Neural cell (in vitro differentiated cells): ENCODE measurements around the gene TMEM255B. TPM values are rescaled to one million over a fixed set of nuclear protein-coding genes. Genes with fewer than 3 reads are reported as not detected.

ENCODE experiments used
- H2AFZ ChIP-seq: fragments of 200-600, 300-800 bp; sonication (generic), shearing (Covaris generic); 2 replicates; pipeline ENCODE4 v1.6.0; 2014; ENCODE audit warnings: low read depth, mild to moderate bottlenecking, antibody characterized with exemption, low read length, moderate library complexity
- H3F3A ChIP-seq: fragments of 200-600 bp; shearing (Covaris generic); 2 replicates; pipeline ENCODE4 v1.6.1; 2016; ENCODE audit warnings: mild to moderate bottlenecking, moderate library complexity, mixed read lengths, antibody characterized with exemption, low read length; ENCODE audit not compliant: insufficient read depth, poor library complexity, severe bottlenecking
- H3K27ac ChIP-seq: fragments of 200-600, 300-800 bp; sonication (generic), shearing (Covaris generic); 2 replicates; pipeline ENCODE4 v1.5.1; 2014; ENCODE audit warnings: mild to moderate bottlenecking, low read length, moderate library complexity
- H3K27me3 ChIP-seq: fragments of 300-800, 200-600 bp; sonication (generic), shearing (Covaris generic); 2 replicates; pipeline ENCODE4 v1.6.0; 2014; ENCODE audit warnings: mild to moderate bottlenecking, low read depth, low read length, moderate library complexity; ENCODE audit not compliant: insufficient read depth
- H3K36me3 ChIP-seq: fragments of 300-800, 200-600 bp; sonication (generic), shearing (Covaris generic); 2 replicates; pipeline ENCODE4 v1.5.1; 2014; ENCODE audit warnings: mild to moderate bottlenecking, antibody characterized with exemption, low read length, moderate library complexity; ENCODE audit not compliant: insufficient read depth
- H3K4me2 ChIP-seq: fragments of 300-800, 200-600 bp; sonication (generic), shearing (Covaris generic); 2 replicates; pipeline ENCODE4 v1.6.0; 2014; ENCODE audit warnings: mild to moderate bottlenecking, low read length
- H3K4me3 ChIP-seq: fragments of 300-800, 200-600 bp; sonication (generic), shearing (Covaris generic); 2 replicates; pipeline ENCODE4 v1.5.1; 2014; ENCODE audit warnings: mild to moderate bottlenecking, low read length, moderate library complexity
- H3K79me2 ChIP-seq: fragments of 200-600 bp; shearing (Covaris generic); replicated peaks from 2 replicates; pipeline ENCODE4 v1.6.0; 2014; ENCODE audit warnings: mild to moderate bottlenecking, low read length, moderate library complexity; ENCODE audit not compliant: insufficient read depth
- H3K9ac ChIP-seq: fragments of 300-800, 200-600 bp; sonication (generic), shearing (Covaris generic); 2 replicates; pipeline ENCODE4 v1.6.1; 2016; ENCODE audit warnings: mild to moderate bottlenecking, low read length, mixed read lengths
- H3K9me2 ChIP-seq: fragments of 200-600 bp; shearing (Covaris generic); 2 replicates; pipeline ENCODE4 v1.6.1; 2016; ENCODE audit warnings: mild to moderate bottlenecking, low read length, mixed read lengths; ENCODE audit not compliant: insufficient read depth
- H3K9me3 ChIP-seq: fragments of 200-600, 300-800 bp; sonication (generic), shearing (Covaris generic); 2 replicates; pipeline ENCODE4 v1.6.1; 2016; ENCODE audit warnings: mild to moderate bottlenecking, mixed run types, low read length, moderate library complexity, mixed read lengths
- H4K20me1 ChIP-seq: fragments of 200-600 bp; shearing (Covaris generic); 2 replicates; pipeline ENCODE4 v1.6.1; 2016; ENCODE audit warnings: mild to moderate bottlenecking, mixed run types; ENCODE audit not compliant: insufficient read depth
- CTCF ChIP-seq: fragments of 450-650 bp; IDR thresholded peaks from 2 replicates; pipeline ENCODE4 v1.5.1; 2014; ENCODE audit warnings: antibody characterized with exemption, mild to moderate bottlenecking, moderate library complexity; ENCODE audit not compliant: poor library complexity, severe bottlenecking
- EP300 ChIP-seq: fragments of 450-650 bp; conservative IDR thresholded peaks from 2 replicates; pipeline ENCODE4 v1.6.1; 2014; ENCODE audit warnings: antibody characterized with exemption, mild to moderate bottlenecking, moderate library complexity; ENCODE audit not compliant: poor library complexity, severe bottlenecking
- EZH2 ChIP-seq: fragments of 200-600, 300-800 bp; shearing (Covaris generic), sonication (generic); IDR thresholded peaks from 2 replicates; pipeline ENCODE4 v1.6.1; 2014; ENCODE audit warnings: antibody characterized with exemption, low read length, borderline replicate concordance, mild to moderate bottlenecking; ENCODE audit not compliant: insufficient read depth, poor library complexity, severe bottlenecking
- MXI1 ChIP-seq: fragments of 450-650 bp; conservative IDR thresholded peaks from 2 replicates; pipeline ENCODE4 v1.6.1; 2014; ENCODE audit warnings: antibody characterized with exemption, mild to moderate bottlenecking; ENCODE audit not compliant: poor library complexity, severe bottlenecking
- POLR2AphosphoS5 ChIP-seq: IDR thresholded peaks from 2 replicates; pipeline ENCODE4 v1.6.1; 2012
- RAD21 ChIP-seq: fragments of 450-650 bp; conservative IDR thresholded peaks from 2 replicates; pipeline ENCODE4 v1.6.1; 2014; ENCODE audit warnings: antibody characterized with exemption, mild to moderate bottlenecking, moderate library complexity
- SMC3 ChIP-seq: fragments of 450-650 bp; conservative IDR thresholded peaks from 2 replicates; pipeline ENCODE4 v1.6.1; 2014; ENCODE audit warnings: antibody characterized with exemption, mild to moderate bottlenecking, moderate library complexity; ENCODE audit not compliant: poor library complexity
- TAF1 ChIP-seq: IDR thresholded peaks from 2 replicates; pipeline ENCODE4 v1.6.1; 2012; ENCODE audit warnings: low read depth
- polyA plus RNA-seq: library from polyadenylated mRNA; depleted of rRNA; stranded (reverse); fragments of >200 nt; gene quantifications from 2 replicates; pipeline ENCODE4 v1.2.3, GENCODE V29; 2014
- TF ChIP-seq, protein P1 (sequence below): IDR thresholded peaks from 2 replicates; pipeline ENCODE4 v1.6.1; 2012; ENCODE audit warnings: borderline replicate concordance

Gene TMEM255B
- polyA plus RNA-seq, 1 donor from 2014 or later, result not detected

GRCh38 chr13:113783966-113784644 is 25.1 kb downstream of the TMEM255B start:
- no peak overlapping the region for H3K4me2 ChIP-seq
- H4K20me1 ChIP-seq, result no peaks in the 10 kb centered on the region
- no peak overlapping the region for H3K4me3 ChIP-seq
- H3K9me2 ChIP-seq, result no peaks in the 10 kb centered on the region
- H3F3A ChIP-seq, result no peaks in the 10 kb centered on the region
- no peaks in the 10 kb centered on the region for H3K79me2 ChIP-seq
- no peak overlapping the region for H3K9ac ChIP-seq
- H2AFZ ChIP-seq, result no peak overlapping the region
- no peaks in the 10 kb centered on the region for H3K27me3 ChIP-seq
- no peak for TF ChIP-seq TAF1
- TF ChIP-seq RAD21, result no peak
- TF ChIP-seq POLR2AphosphoS5, result no peak
- TF ChIP-seq EZH2, result no peak
- TF ChIP-seq SMC3, result no peak
- no peak for TF ChIP-seq CTCF
- TF ChIP-seq MXI1, result no peak
- TF ChIP-seq, protein P1, sequence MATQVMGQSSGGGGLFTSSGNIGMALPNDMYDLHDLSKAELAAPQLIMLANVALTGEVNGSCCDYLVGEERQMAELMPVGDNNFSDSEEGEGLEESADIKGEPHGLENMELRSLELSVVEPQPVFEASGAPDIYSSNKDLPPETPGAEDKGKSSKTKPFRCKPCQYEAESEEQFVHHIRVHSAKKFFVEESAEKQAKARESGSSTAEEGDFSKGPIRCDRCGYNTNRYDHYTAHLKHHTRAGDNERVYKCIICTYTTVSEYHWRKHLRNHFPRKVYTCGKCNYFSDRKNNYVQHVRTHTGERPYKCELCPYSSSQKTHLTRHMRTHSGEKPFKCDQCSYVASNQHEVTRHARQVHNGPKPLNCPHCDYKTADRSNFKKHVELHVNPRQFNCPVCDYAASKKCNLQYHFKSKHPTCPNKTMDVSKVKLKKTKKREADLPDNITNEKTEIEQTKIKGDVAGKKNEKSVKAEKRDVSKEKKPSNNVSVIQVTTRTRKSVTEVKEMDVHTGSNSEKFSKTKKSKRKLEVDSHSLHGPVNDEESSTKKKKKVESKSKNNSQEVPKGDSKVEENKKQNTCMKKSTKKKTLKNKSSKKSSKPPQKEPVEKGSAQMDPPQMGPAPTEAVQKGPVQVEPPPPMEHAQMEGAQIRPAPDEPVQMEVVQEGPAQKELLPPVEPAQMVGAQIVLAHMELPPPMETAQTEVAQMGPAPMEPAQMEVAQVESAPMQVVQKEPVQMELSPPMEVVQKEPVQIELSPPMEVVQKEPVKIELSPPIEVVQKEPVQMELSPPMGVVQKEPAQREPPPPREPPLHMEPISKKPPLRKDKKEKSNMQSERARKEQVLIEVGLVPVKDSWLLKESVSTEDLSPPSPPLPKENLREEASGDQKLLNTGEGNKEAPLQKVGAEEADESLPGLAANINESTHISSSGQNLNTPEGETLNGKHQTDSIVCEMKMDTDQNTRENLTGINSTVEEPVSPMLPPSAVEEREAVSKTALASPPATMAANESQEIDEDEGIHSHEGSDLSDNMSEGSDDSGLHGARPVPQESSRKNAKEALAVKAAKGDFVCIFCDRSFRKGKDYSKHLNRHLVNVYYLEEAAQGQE, result no peak
- no peak for TF ChIP-seq EP300
- no peak overlapping the region for H3K27ac ChIP-seq
- no peaks in the 10 kb centered on the region for H3K36me3 ChIP-seq
- no peaks in the 10 kb centered on the region for H3K9me3 ChIP-seq

DNA sequence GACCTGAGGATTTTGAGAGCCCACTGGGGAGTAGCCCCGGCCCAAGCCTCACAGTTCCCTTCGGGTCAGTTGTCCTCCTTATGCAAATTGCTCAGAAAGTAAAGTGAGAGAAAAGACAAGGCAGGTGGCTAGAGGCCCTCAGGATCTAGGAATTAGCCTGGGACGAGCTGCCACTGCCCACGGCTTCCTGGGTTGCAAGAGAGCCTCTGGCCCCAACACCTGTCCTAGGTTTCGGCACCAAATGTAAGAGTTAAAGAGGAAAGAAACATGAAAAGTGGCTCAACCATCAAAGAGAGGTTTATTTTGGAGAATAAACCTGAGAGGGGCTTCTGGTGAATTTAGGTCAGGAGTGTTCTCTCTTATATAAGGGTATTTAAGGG is 25.6 kb downstream of the TMEM255B start:
- no peak overlapping the region for H2AFZ ChIP-seq
- H3K9me3 ChIP-seq, result no peaks in the 10 kb centered on the region
- H3K9me2 ChIP-seq, result no peaks in the 10 kb centered on the region
- H3K27me3 ChIP-seq, result no peaks in the 10 kb centered on the region
- H3K79me2 ChIP-seq, result no peaks in the 10 kb centered on the region
- H3K36me3 ChIP-seq, result no peaks in the 10 kb centered on the region
- H4K20me1 ChIP-seq, result no peaks in the 10 kb centered on the region
- no peak overlapping the region for H3K4me2 ChIP-seq
- TF ChIP-seq, protein P1, result no peak
- TF ChIP-seq MXI1 (no peak), CTCF (no peak)
- H3K27ac ChIP-seq, result no peak overlapping the region
- H3K9ac ChIP-seq, result no peak overlapping the region
- no peaks in the 10 kb centered on the region for H3F3A ChIP-seq
- no peak overlapping the region for H3K4me3 ChIP-seq
